Stimulated activated CD4-positive, alpha-beta T cell treated with anti-CD3 and anti-CD28 coated beads, TNF-alpha, amount 100 ng/mL, for 1 hour (primary cell): ENCODE measurements around the gene AKAP9.
A peak's percentile ranks its signal among the peaks of the same experiment; 100 is the strongest.
"Not testable (repeated sequence)": the region's sequence is repeated elsewhere in the genome, so short reads cannot be mapped to it uniquely, and the experiment has no call there.

Experiments used
- DNase-seq, 3 donors: peaks; one replicate each; pipeline ENCODE4 v3.0.0-alpha.2; 2020; ENCODE audit warnings: low read depth in 3 of 3, low spot score in 1 of 3

Gene AKAP9

GRCh38 chr7:92133133-92133736, 192.6 kb downstream of the AKAP9 start:
- DNase-seq = no peak

DNA sequence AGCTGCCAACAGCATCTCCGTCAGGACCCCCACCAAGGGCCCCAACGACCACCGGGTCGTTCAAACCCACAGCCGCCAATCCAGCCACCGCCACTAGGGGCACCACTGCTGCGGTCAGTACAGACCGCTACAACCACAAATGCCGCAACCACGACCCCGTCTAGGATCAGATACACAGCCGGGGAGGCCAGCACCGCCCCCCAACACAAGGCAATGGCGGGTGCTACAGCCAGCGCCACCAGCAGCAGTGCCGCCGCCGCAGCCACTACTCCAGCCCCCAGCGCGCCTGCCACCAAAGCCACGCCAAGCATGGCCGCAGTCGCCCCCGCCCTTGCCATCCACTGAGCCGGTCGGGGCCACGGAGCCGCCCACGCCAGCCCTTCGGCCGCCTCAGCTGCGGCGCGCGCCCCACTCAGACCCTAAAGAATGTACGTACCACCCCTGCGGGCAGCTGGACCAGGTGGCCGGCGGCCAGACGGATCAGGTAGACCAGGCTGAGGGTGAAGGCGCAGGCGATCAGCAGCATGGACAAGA, 193.1 kb downstream of the AKAP9 start:
- peak in 2 of 3 donors; percentile 13 to 31 for DNase-seq

- peak; percentile 75 to 90 (median 81) for DNase-seq
These were observed 193.8 kb downstream of the AKAP9 start, which contains the start of gene CYP51A1 for GRCh38 chr7:92134271-92135051. Gene CYP51A1, minus strand, starts transcription at chr7:92134477. Its CDS starts 113 bp downstream, at chr7:92134364.

- no peak for DNase-seq
These were observed 194.6 kb downstream of the AKAP9 start for GRCh38 chr7:92135052-92135889.

DNA sequence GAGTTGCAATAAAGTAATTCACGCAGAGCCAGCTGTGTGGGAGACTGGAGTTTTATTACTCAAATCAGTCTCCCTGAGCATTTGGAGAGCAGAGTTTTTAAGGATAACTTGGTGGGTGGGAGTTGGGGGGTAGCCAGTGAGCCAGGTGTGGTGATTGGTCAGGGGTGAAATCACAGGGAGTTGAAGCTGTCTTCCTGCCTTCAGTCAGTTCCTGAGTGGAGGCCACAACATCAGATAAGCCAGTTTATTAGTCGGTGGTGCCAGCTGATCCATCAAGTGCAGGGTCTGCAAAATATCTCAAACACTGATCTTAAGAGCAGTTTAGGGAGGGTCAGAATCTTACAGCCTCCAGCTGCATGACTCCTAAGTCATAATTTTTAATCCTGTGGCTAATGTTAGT, 196.9 kb downstream of the AKAP9 start:
- DNase-seq = no peak

DNA sequence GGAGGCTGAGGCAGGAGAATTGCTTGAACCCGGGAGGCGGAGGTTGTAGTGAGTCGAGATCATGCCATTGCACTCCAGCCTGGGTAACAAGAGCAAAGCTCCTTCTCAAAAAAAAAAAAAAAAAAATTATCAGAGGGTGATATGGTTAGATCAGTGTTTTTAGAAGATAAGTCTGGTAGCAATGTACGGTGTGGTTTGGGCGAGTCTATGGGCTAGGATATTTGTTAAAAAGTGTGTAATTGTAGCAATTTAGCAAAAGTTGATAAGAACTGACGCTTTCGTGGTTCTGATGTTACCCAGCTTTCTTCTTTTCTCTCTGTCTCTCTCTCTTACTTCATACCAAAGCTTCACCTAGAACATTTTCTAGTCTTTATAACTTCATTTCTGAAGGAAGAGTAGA, 200.5 kb downstream of the AKAP9 start:
- no peak for DNase-seq

GRCh38 chr7:92142791-92143190, 202.1 kb downstream of the AKAP9 start:
- not testable (repeated sequence) for DNase-seq

DNA sequence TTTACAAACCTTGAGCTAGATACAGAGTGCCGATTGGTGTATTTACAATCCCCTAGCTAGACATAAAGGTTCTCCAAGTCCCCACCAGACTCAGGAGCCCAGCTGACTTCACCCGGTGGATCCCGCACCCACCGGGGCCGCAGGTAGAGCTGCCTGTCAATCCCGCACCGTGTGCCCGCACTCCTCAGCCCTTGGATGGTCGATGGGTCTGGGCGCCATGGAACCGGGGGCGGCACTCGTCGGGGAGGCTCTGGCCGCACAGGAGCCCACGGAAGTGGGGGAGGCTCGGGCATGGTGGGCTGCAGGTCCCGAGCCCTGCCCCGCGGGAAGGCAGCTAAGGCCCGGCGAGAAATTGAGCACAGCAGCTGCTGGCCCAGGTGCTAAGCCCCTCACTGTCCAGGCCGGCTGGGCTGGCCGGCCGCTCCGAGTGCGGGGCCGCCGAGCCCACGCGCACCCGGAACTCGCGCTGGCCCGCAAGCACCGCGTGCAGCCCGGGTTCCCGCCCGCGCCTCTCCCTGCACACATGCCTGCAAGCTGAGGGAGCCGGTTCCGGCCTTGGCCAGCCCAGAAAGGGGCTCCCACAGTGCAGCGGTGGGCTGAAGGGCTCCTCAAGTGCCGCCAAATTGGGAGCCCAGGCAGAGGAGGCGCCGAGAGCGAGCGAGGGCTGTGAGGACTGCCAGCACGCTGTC, 202.7 kb downstream of the AKAP9 start:
- DNase-seq = not testable (repeated sequence)

GRCh38 chr7:92149736-92150239, 209.1 kb downstream of the AKAP9 start:
- DNase-seq = no peak

DNA sequence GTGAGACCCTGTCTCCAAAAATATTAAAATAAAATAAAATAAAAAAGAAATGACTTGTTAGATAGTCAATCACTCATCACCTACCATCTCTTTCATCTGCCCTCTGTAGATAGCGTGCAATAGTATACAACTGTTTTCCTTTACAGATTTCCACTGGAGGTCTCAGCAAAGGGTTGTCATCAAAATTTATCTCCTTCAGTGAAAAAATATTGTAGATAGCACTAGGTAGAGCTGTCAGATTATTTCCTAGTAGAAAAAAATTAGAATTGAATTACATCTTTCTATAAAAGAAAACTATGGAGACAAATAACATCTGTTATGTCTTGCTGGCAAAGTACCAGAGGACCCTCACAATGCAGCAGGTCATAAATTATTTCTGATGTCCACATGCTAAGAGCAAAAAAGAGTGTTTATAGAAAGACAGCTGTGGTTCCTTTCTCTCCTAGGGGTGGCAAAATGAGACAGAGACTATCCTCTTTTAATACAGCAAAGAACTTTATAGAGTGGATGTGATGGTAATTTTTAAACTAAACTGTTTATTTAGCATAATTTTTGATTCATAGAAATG, 209.9 kb downstream of the AKAP9 start:
- DNase-seq = no peak

DNA sequence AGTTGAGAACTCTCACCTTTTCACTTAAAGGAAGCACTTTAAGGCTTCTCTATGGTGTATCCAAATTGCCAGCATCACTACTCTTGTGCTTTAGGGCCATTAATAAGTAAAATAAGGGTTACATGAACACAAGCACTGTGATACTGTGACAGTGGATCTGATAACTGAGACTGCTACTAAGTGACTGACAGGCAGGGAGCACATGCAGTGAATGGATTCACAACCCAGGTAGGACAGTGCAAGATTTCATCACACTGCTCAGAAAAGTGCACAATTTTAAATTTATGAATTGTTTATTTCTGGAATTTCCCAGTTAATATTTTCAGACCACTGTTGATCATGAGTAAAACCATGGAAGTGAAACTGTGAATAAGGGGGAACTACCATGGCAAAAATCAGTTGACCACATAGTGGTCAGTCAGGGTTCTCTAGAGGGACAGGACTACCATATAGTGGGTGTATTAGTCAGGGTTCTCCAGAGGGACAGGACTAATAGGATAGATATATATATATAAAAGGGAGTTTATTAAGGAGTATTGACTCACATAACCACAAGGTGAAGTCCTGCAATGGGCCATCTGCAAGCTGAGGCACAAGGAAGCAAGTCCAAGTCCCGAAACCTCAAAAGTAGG, 214.6 kb downstream of the AKAP9 start:
- DNase-seq = no peak

GRCh38 chr7:92156990-92157389, 216.3 kb downstream of the AKAP9 start:
- DNase-seq = no peak

DNA sequence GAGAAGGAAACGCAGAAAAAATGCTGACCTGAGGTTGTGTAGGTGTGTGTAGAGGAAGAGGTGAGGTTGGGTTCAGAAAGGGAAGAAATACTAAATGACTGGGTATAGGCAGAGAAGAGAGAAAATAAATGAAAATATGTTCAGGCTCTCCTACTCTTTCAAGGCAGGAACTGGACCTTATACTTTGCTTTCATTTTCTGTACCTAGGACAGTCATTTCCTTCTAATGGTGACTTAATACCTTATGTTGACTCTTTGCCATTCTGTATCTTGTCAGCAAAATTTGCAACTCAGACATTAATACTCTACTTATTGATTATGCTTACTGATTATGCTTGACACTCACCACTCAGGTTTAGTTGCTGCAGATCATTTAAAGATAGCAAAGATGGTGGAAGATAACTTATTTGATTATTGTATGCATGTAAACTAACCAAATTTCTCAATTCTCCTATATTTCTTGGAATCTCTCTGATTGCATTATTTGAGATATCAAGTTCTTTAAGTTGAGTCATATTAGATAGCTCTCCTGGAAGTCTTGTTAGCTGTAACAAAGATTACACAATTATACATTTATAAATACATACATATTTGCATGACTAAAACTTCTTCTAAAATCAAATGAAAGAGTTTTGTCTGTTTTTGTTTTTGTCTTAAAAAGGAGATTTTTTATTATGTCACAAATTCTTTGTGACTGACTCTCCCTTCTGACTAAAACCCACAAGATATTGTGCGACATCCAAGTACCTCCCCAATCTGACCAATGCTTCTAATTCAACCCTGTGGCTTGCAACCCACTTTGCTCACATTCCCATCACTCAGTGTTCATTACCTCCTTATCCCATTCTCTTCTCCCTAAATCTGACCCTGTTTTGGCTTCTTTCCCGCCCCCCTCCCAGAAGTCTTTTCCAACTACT, 218.3 kb downstream of the AKAP9 start:
- DNase-seq = no peak
